NT2/D1 (cell line): Measurements from ENCODE around the gene EPHA4.
A peak's percentile ranks its signal among the peaks of the same experiment; 100 is the strongest.

Experiments used
- DNase-seq: peaks from one replicate; pipeline ENCODE4 v3.0.0-alpha.2; 2011; ENCODE audit warnings: low read depth, low spot score
- H3K27me3 ChIP-seq: 2 replicates; pipeline ENCODE4 v1.6.0; 2011; ENCODE audit warnings: mild to moderate bottlenecking; ENCODE audit not compliant: insufficient read length, insufficient read depth
- H3K36me3 ChIP-seq: 2 replicates; pipeline ENCODE4 v1.6.1; 2011; ENCODE audit warnings: mild to moderate bottlenecking, low read length, mixed read lengths; ENCODE audit not compliant: insufficient read depth, insufficient read length
- H3K4me1 ChIP-seq: 2 replicates; pipeline ENCODE4 v1.5.1; 2011; ENCODE audit not compliant: insufficient read depth, insufficient read length
- H3K4me3 ChIP-seq: 2 replicates; pipeline ENCODE4 v1.5.1; 2011; ENCODE audit warnings: low read depth; ENCODE audit not compliant: insufficient read length
- H3K9ac ChIP-seq: 2 replicates; pipeline ENCODE4 v1.6.0; 2011; ENCODE audit warnings: low read depth; ENCODE audit not compliant: insufficient read length
- H3K9me3 ChIP-seq: 2 replicates; pipeline ENCODE4 v1.5.1; 2011; ENCODE audit warnings: mild to moderate bottlenecking, low read length; ENCODE audit not compliant: insufficient read depth
- SUZ12 ChIP-seq: IDR thresholded peaks from 2 replicates; pipeline ENCODE4 v1.6.1; 2011; ENCODE audit not compliant: insufficient read length, insufficient read depth; ENCODE audit errors: extremely low read depth
- YY1 ChIP-seq: IDR thresholded peaks from 2 replicates; pipeline ENCODE4 v1.6.1; 2011; ENCODE audit not compliant: insufficient read length, insufficient read depth
- ZNF274 ChIP-seq: IDR thresholded peaks from 2 replicates; pipeline ENCODE4 v1.6.1; 2011; ENCODE audit warnings: mild to moderate bottlenecking, low read depth, low read length

The EPHA4 gene

DNA sequence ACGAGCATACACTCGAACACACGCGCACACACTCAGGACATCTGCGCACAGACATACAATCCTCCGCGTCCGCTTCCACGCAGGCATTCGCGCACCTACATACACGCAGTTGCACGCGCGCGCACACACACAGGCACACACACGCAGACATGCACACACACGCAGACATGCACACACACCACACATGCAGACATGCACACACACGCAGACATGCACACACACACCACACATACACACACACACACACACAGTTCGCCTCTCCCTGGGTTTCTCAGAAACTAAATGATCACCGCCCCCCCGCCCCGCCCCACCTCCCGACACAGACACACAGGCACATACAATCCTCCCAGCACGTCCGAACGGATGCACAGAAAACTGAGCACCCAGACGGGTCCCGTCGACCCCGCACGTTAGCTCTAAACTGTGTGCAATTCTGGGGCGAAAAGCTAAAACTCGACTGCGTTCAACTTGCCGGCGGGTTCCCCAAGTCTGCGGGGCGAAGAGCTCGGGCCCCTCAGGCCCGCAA lies 1.0 kb downstream of the EPHA4 start:
- TF ChIP-seq YY1, result no peak
- TF ChIP-seq ZNF274, result no peak
- no peak for TF ChIP-seq SUZ12
- H3K4me3 ChIP-seq, result peak overlapping the region; percentile 67
- DNase-seq, result no peak
- peaks cover 10% of the 10 kb centered on the region for H3K4me1 ChIP-seq
- H3K27me3 ChIP-seq, result peaks cover 39% of the 10 kb centered on the region
- H3K9ac ChIP-seq, result peak overlapping the region; percentile 85
- H3K9me3 ChIP-seq, result no peaks in the 10 kb centered on the region
- peaks cover 6% of the 10 kb centered on the region for H3K36me3 ChIP-seq

DNA sequence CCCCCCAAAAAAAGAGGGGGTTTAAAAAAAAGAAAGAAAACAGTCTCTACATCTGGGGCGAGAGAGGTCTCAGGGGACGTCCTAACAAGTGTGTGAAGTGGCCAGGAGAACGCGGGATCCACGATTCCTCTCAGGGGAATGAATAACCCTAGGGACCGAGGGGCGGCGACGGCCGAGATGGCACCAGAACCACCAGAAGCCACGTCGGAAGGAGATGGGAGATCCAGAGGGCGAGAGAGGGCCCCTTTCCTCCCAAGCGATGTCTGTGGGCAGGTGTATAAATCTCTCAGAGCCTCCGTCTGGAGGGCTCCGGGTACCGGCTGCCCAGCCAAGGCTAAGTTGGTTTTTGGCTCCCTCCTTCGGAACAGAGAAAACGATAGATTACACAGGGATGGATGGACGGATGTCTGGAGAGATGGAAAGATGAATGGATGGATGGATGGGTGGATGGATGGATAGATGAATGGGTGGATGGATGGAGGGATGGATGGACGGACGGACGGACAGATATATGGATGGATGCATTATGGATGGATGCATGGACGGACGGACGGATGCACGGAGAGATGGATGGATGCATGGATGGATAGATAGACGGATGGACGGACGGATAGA lies 1.7 kb downstream of the EPHA4 start:
- H3K9ac ChIP-seq, result peak overlapping the region; percentile 85
- H3K4me1 ChIP-seq, result peaks cover 10% of the 10 kb centered on the region
- H3K9me3 ChIP-seq, result no peaks in the 10 kb centered on the region
- TF ChIP-seq YY1, result no peak
- TF ChIP-seq ZNF274, result no peak
- no peak for TF ChIP-seq SUZ12
- DNase-seq, result no peak
- peaks cover 6% of the 10 kb centered on the region for H3K36me3 ChIP-seq
- H3K27me3 ChIP-seq, result peaks cover 35% of the 10 kb centered on the region
- peak overlapping the region; percentile 67 for H3K4me3 ChIP-seq

DNA sequence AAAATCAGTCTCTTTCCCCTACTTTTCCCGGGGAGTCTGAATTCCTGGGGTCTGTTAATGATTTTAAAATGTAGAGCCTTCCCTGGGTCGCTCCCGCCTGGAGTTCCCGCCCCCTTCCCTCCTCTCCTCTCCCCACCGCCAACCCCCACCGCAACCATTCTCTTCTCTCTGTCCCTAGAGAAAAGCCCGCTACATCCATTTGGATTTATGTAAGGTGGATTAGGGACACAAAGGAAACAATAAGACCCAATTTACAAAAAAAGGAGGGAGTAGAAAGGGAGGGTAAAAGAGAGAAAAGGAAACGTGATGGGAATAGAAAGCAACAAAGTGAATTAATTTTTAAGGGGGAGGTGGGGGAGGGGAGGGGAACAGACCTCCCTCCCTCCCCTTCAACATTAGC lies 2.2 kb downstream of the EPHA4 start:
- TF ChIP-seq SUZ12 (no peak), YY1 (no peak), ZNF274 (no peak)
- peak overlapping the region; percentile 27 for H3K4me3 ChIP-seq
- peaks cover 6% of the 10 kb centered on the region for H3K36me3 ChIP-seq
- no peak overlapping the region for H3K9ac ChIP-seq
- peaks cover 31% of the 10 kb centered on the region for H3K27me3 ChIP-seq
- DNase-seq, result no peak
- H3K4me1 ChIP-seq, result peaks cover 10% of the 10 kb centered on the region
- H3K9me3 ChIP-seq, result no peaks in the 10 kb centered on the region

DNA sequence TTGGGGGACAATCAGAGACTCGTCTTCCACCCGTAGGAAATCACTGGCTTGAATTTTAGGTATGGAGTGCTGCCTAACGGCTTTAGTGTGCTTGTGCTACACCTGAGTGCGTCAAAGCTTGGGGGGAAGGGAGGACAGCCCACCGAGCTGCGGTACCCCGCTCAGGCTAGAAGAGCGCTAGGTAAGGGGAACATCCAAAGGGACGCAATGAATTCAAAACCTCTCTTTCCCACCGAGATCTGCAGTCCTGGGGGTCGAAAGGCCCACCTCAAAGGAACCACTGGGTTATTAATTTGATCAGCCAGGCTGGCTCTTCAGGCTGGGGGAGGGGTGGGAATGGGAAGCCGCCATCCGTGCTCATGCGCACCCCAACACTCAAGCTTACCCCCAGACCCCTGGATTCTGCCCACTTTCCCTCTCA lies 2.7 kb downstream of the EPHA4 start:
- Histone ChIP-seq H3K27me3 (peaks cover 26% of the 10 kb centered on the region), H3K4me1 (peaks cover 10% of the 10 kb centered on the region), H3K36me3 (peaks cover 6% of the 10 kb centered on the region), H3K9ac (no peak overlapping the region), H3K9me3 (no peaks in the 10 kb centered on the region), H3K4me3 (no peak overlapping the region)
- TF ChIP-seq YY1 (no peak), ZNF274 (no peak), SUZ12 (no peak)
- DNase-seq, result no peak

DNA sequence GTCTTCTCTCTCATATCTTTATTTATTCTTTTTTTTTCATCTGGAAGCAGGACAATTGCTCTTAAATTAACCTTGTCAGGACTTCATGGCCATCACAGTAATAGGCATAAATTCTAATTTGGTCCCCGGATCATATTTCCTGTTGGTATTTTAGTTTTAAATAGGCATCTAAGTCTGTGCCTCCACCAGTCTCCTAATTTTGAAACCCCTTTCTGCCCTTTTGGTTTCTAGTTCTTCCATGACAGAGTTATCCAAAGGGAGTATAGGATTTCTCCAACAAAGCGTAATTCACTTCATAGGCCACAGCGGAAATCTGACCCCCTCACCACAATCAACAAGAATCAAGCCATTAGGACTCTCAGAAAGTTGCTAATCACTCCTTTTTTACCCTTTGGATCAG lies 3.8 kb downstream of the EPHA4 start:
- Histone ChIP-seq H3K27me3 (peaks cover 17% of the 10 kb centered on the region), H3K36me3 (peaks cover 13% of the 10 kb centered on the region), H3K4me1 (peaks cover 10% of the 10 kb centered on the region), H3K9me3 (no peaks in the 10 kb centered on the region), H3K9ac (no peak overlapping the region), H3K4me3 (no peak overlapping the region)
- TF ChIP-seq ZNF274 (no peak), YY1 (no peak), SUZ12 (no peak)
- DNase-seq, result no peak

DNA sequence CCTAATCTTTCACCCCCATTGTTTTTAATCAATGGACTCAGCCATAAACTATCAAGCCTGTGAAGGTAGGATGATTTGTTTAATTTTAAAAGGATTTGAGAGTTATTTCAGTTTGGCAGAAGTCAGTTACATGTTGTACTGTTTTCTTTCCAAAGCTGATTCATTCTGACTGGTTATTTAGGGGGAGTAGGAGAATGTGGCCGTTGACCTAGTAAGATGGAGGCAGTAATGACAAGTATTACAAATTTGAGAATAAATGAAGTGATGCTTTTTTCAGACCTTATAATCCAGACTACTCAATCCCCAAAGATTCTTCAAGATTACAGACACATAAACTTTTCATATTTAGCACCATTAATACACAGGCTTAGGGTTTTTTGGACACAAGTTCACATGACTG lies 4.3 kb downstream of the EPHA4 start:
- TF ChIP-seq ZNF274 (no peak), YY1 (no peak), SUZ12 (no peak)
- Histone ChIP-seq H3K9me3 (no peaks in the 10 kb centered on the region), H3K9ac (no peak overlapping the region), H3K4me1 (peaks cover 10% of the 10 kb centered on the region), H3K4me3 (no peak overlapping the region), H3K36me3 (peaks cover 13% of the 10 kb centered on the region), H3K27me3 (peaks cover 17% of the 10 kb centered on the region)
- DNase-seq, result no peak

DNA sequence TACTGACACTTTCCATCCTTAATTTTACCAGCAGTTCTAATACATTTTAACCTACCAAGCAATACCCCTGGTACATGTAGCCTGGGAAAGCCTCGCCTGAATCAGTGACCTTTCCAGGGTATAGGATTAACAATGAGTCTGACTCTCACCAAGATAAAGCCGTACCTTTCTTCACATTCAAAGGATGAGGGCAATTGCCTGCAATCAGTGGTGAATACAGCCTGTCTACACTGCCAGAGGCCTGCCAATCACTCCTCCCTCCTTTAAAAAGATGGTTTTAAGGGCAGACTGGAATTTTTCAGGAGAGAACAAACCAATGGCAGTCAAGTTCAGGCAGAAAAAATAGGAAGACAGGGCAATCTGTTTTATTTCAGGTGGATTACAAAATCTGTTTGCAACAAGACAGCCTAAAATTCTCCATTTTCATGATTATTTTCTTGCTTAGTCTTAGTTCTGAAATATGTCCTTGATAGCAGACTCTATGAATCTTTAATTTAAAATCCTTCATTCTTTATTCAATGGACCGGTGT lies 4.8 kb downstream of the EPHA4 start:
- H3K36me3 ChIP-seq, result peaks cover 13% of the 10 kb centered on the region
- H3K4me3 ChIP-seq, result no peak overlapping the region
- peaks cover 17% of the 10 kb centered on the region for H3K27me3 ChIP-seq
- no peaks in the 10 kb centered on the region for H3K9me3 ChIP-seq
- TF ChIP-seq SUZ12 (no peak), ZNF274 (no peak), YY1 (no peak)
- H3K9ac ChIP-seq, result no peak overlapping the region
- peaks cover 10% of the 10 kb centered on the region for H3K4me1 ChIP-seq
- DNase-seq, result no peak
